UCSD-AML1 (cell line): ENCODE results near the gene ZNF503.

Experiments used
- DNase-seq: peaks from one replicate; lab custom pipeline; 2025; ENCODE audit not compliant: unreplicated experiment; lab: John Stamatoyannopoulos, UW

Gene ZNF503

DNA sequence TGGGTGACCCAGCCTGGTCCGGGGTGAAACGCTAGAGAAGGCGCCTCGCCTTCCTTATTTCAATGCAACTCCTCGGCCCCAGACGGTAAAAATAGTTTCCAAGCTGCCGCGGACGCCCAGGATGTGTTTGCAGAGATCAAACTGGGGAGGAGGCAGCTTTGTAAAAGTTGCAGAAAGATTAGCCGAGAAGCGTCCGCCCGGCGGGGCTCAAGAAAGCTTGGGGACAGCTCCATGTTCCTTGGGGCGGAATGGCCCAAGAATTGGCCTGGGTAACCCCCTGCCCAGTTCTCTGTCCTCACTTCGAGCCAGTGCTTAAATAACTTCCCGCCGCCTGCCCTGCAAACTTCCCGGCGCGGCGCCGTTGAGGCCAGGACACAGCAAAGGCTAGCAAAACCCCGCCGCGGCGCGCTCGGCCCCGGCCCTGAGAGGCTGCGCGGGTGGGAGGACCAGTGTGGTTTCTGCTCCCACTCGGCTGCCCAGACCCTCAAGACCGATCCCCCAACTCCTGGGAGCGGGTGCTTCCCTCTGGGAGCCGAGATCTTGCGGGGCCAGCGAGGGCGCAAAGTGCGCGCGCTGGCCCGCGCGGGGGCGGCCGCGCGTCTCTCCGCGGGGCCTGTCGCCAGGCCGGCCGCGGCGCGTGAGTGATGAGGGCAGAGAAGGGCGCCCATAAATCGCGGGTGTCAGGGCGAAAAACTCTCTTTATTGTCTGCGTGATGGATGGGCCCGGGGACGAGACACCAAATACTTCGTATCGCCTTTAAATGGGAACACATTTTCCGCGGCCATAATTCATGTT is 6.3 kb upstream of the ZNF503 start:
- DNase-seq = peak; percentile 61

DNA sequence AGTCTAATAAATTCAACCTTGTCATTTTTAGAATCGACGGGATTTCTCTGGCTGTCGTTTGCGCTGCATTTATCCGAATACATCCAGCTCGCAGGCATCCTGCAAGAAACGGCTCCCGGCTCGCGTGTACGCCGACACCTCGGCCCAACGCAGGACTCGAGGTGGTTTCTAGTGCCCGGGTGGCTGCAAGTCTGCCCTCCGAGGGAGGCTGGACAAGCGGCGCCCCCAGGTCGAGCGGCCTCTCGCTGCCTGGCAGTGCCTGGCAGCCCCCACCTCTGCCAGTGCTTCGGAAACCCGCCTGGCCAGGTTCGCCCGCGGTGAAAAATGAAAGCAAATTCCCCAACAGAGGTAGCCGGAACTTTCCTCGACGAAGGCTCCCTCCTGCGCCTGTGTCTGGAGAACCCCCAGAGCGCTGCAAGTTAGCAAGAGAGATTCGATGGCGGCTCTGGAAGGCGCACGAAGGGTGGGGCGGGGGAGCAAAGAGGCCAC is 5.7 kb upstream of the ZNF503 start:
- no peak for DNase-seq

DNA sequence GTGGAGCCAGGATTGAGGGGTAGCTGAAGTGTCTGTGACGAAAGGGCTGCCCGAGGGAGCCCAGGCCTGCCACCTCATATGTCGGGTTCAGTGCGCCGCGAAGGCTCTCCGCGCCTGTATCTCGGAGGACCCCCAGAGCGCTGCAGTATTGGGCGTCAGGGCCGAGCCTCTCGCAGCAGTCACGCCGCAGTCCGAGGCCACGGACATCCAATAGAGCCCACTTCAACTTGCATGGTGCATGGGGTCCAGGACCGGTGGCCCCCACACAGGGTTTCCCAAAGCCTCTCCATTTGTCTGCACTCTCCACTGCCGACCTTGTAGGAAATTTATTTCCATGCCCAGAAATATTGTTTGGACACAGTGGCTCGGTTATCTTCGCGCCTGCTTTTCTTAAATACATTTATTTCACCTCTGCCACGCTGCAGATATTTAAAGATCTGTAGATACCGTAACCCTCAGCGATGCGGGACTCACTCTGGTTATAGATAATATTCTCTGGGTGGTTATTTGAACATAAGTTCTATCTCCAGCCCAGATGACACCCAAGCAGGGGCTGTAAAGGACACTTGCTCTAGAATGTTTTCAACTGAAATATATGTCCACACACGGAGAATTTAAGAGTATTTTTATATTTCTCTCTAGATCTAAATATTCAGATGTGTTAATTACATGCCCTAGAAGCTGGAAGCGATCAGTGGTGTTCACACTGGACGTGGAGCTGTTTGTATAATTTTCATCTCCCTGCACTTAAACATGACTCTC is 5.1 kb upstream of the ZNF503 start:
- no peak for DNase-seq

DNA sequence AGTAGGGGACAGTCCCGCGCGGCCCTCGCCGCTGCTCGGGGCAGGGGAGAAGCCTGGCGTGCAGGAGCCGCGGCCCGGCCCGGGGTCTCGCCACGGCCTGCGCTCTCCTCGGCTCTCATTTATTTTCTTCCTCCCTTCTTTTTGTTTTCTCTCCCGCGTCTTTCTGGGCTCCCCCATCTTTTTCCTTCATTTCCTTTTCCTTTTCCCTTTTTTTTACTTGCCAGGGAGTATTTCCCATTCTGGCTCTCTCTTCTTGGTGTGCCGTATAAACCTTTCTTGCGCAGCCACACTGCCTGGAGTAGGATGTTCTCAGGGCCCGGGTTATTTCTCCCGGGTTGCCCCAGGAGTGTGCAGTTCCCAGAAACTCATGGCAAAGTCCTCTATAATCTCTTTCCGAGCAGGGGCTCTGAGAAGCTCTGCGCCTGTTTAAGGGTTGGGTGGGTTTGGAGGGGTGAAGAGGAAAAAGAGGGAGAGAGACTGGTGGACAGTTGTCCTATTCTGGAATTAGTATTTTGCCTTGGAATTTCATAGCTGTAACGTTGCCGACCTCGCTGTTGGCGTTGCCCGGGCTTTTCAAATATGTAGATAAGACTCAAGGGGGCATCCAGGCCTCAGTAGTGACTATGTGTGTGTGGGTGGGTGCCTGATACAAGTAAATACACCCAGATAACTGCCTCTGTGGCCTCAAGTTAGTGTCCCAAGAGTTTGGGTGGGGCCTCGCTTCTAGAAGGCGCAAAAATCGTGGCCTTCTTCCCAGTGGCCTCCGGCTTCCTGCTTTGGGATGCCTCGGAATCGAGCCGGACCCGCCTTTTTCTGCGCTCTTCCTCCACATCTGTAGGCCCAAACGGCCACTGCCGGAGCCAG is 4.3 kb upstream of the ZNF503 start:
- DNase-seq = no peak

DNA sequence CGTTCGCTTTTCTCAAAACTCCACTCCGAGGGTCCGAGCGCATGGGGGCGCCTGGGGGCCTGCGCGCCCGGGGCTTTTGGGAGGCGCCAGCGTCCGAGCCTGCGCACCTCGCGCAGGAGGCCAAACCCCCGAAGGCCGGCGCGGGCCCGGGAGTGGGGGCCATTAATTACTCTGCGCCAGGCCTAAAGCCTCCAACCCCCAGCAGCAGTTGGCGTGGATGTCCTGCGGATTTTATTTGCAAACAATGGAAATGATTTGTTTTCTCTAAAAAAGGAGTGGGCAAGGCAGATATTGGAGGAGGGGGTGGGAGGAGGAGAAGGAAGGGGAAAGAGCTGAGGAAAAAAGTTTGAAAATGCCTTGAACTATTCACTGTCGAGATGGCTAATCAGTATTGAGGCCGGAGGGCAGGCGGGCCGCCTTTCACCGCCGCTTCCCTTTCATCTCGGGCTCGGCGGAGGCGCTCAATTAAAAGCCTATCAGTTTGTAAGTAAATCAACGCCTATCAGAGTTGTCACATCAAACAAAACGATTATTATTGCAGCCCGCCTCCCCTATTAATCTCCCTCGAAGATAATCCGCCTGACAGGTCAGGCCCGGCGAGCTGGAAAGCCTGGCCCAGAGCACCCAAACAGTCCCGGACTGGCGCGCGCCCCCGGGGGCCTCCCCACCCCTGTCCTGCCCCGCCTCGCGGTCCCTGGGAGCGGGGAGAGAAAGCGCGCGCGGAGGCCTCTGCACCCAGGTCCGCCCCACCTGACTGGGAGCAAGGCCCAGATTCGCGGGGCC is 3.4 kb upstream of the ZNF503 start:
- DNase-seq = no peak

DNA sequence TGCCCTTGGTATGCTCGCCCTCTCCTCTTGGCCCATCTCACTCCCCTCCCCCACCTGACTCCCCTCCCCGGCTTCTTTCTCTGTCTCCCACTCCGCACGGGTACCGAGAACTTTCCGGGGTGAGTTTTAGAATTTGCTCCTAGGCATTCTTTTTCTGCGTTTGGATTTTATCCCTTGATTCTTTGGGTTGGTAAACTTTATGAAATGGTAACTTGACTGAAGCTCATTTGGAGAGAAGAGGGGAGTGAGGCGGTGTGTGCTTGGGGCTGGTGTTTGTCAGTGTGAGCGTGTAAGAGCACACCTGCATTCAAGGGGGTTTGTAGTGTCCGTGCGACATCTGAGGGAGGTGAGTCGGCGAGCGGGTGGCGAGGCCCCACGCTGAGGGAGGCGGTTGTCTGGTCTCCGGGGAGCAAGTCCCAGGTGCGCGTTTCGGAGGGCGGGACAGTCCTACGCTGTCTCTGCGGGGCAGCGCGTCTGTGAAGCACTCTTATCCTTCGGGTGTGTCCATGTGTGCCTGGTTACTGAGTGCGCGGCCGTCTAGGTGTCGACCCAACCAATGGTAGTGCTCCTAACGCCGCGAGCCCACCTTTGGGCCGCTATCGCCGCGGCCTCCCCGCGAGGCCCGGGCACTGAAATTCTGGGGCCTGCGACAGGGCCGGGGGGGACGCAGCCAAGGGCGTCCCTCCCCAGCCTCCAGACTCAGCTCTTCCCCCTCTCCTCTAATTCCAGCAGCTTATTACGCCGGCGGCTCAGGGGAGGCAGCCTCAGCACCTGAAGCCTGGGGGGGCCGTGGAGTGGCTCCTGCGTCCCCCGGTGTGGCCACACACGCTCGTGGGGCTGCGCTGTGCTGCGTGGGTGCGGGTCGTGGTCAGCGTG is 2.6 kb upstream of the ZNF503 start:
- no peak for DNase-seq

DNA sequence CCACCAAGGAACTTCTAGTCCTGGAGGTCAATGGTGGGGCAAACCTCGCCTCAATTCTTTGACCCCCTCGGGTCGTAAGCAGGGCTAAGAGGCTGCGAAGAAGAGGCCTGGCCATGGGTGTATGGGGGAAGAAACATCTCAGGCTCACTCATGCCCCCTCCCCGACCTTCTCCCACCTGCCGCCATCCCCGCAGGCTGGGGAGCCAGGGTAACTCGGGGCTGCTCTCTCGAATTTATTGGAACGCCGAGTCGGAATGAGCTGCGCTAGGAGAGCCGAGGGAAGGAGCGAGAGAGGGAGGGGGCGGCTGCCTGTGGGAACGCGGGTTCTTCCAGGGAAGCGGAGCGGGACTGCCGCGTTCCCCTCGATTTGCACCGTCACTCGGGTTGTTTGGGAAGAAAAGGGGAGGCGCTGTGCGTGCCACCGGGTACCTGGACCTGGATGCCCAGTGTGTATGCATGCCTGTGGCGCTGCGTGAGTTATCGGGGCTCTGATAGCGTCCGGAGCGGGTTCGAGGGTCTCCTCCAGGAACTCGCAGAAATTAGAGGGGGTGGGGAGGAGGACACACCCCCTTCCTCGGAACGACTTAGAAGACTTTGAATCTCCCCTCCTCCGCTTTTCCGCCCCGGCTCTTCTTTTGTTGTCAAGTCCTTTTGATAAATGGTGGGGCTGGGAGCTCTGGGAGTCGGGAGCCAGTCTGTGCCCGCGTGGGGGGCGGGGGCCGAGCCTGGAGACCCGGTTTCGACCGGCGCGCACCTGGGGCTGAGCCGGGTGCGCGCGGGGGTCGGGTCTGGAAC is 1.8 kb upstream of the ZNF503 start:
- DNase-seq = peak; percentile 70

DNA sequence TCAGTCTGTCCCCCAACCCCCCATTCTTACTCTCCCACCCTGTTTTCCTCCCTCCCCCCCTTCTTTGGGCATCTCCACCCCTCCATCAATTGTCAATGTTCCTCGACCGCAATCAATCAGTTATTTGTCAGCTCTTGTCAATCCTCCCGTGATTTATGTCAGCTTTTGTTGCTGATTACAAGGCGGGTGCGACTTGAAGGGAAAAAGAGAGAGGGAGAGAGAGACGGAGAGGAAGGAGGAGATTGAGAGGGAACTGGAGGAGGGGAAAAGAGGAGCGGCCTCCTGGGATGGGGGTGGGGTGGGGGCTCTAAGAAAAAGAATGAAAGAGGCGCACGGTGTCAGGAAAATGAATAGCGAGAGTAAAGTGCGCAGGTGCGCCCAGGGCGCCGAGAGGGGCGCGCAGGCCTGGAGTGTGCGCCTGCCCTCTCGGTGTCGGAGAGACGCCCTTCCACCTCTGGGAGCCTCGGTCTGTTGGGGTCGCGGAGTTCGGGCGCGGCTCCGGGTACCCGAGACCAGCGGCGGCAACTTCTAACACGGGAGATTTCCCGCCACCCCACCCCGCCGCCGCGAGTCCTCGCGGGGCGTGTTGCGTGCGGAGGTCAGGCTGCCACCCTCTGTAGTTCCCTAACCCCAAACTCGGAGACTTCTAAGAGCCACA is 1.1 kb upstream of the ZNF503 start:
- peak; percentile 79 for DNase-seq

DNA sequence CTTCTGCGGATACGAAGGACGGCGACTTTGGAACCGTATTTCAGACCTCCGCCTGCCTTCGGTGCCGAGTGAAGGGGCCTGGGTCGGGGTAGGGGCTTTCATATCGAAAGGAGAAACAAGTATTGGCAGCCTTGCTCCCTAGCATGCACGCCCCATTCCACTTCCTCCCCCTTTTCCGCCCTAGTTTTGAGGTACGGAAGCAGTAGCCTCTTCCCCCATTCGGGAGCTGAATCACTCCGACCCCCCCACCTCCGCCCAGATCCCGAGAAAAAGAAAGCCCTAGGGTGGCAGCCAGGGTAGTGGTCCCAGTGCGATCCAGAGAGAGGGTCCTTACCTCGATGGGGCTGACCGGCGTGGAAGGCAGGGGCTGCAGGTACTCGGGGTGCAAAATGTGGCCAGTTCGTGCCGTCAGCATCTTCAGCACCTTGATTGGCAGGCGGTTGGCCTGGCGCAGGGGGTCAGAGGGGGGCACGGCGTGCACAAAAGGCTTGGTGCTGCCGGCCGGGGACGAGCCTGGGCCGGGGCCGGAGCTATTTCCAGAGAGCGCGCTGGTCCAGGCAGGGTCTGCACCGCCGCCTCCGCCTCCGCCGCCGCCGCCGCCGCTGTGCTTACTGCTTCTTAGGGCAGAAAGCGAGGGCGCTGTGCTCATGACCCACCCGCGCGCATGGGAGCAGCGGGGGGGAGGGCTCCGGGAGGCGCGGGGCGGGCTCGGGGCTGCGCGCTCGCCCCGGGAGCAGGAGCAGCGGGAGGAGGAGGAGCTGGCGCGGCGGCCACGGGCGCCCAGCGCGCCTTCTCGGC is 594 bp downstream of the ZNF503 start:
- DNase-seq = peak; percentile 61

DNA sequence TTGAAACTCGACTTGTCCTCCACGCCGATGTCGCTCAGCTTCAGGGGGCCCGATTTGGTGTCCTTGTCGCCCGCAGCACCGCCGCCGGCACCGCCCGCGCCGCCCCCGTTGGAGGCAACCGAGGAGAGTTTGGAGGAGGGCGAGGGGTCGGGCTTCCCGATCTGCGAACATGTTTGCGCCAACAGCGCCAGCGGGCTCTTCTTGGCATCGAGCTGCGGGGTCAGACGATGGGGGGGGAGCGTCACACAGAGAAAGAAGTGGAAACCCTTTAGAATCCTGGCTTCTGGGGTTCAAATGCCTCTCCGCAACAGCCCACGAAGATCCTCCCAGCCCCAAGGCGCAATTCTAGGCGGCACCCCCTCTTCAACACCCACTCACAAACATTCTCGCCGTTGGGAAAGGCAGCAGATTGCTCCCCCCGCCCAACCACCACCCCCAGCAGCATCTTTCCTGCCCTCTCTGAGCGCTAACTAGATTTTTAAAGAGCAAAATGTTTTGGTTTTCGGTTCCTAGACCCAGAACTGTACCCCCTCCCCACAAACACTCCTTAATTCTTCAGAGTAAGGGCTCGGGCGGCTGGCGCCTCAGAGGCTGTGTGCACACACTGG is 1.3 kb downstream of the ZNF503 start:
- DNase-seq = no peak

DNA sequence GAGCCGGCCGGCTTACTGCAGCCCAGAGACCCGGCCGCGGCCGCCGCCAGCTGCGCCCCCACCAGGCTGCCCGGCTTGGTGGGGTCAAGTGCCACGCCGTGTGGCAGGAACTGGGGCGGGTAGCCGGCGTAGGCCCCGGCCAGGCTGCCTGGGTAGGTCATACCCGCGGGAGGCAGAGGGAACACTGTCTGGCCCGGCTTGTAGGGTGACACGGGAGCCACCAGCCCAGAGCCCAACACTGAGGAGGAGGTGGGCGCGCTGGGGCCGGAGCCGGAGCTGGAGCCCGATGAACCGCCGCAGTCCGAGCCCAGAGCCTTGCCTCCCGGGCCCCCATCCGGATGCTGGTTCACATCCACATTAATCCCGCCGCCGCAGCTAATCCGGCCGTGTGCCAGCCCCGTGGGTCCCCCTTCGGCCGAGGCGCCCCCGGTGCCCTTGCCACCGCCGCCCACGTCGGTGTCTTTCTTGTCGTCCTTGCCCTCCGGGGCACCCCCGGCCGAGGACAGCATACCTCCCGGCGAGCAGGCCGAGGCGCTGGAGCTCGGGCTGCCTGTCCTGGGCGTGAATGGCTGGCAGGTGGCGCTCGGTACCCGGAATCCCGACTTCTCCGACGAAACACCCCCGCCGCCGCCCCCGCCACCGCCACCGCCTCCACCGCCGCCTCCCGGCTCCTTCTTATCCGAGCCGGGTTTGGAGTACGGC is 2.0 kb downstream of the ZNF503 start:
- peak; percentile 70 for DNase-seq

DNA sequence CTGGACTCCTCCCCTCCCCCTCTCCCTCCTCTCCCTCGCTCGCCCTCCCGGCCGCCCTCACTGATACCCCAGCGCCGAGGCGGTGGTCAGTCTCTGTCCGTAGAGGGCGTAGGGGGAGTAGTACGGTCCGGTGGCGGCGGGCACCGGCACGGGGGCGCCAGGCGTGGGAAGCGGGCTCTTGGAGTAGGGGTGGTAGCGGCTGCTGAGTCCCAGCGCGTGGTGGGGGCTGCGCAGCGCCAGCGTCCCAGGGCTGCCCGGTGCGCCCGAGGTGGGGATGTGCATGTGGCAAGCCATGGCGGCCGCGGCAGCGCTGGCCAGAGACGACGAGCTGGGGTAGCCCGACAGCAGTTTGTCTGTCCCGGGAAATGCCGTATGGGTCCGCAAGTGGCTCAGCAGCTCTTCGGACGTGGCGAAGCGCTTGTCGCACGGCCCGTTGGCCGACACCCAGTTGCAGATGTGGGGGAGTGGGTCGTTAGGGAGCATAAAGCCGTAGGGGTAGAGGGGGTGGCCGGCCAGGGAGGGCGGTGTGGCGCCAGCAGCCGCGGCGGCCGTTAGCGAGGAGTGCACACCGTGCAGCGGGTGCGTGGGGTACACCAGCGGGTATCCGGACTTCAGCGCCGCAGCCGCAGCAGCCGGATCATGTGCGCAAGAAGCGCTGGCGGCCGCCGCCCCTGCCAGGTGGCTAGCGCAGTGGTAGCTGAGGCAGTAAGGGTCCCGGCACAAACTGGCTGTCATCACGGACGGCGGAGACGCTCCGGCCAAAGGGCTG is 2.7 kb downstream of the ZNF503 start:
- DNase-seq = no peak

DNA sequence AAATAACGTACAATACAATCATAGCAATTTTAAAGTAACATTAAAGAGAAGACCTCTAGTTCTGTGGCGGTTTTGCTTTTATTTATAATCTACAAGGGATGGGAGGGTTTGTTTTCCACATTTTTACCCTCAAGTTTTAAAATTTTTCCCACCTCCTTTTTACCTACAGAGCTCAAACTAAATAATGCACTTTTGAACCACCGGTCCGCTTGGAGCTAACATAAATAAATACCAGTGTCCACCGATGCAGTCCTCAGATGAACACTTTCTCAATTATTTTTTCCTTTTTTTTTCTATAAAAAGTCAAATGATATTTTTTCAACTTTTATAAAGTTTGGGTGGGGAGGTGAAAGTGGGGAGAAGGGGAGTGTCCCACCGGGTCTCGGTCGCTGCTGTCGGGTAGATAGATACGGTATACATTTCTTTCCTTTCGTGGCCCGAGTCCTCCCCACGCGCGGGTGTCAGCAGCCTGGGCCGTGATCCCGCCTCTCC is 3.3 kb downstream of the ZNF503 start:
- DNase-seq = no peak

DNA sequence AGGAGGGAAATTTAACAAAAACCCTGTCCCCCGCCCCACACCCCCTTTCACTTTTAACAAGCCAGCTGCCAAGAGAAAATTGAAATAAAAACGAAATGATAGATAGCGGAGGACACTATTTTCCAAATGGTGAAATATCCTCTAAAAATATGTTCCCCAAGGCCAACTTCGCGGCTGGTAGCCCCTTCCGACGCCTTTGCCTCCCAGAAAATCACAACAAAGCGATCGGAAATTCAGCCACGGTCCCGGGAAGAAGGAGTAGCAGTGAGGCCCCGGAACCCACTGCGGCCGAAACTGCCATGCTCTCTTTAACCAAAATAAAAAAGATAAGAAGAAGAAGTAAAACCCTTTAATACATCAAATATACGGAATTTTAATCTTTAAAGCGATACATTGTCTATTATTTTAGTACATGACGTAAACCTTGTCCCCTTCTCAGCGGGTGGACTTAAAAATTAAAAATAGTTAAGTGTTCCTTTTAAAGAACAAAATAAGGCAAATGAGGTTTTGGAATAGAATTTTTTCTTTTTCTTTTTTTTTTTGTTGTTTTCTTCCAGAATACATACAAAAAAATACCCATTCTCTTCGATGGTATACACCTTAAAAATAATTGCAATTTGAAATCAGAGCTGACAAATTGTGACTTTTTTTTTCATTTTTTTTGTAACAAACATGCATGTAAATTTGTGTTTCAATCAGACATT is 3.9 kb downstream of the ZNF503 start:
- no peak for DNase-seq
